ENCODE results near the gene MALSU1.
A peak's percentile ranks its signal among the peaks of the same experiment; 100 is the strongest.

MALSU1 gene

DNA sequence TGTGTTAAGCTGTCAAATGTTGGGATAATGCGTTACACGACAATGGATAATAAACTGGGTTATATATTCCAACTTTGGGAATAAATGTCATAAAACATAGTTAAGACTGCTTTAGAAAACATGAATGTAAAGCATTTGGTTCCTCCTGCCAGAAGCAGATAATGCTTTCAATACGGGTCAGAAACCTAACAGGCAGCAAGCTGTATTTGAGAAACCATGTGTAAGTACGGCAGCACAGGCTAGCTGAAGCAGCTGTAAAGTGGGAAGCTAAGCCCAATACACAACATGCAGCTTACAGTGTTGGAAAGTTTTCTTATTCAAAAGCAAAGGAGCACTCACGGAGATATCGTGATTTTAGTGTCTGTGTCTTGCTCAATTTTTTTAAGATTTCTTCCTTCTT is 46.5 kb downstream of the MALSU1 start:
- no peak for DNase-seq (ENCODE audit: low read depth in 1 of 2, low spot score in 1 of 2)
- no peak for TF ChIP-seq JUND (IDR thresholded peaks at IDR 0.05; ENCODE audit: low read depth)
- in situ Hi-C loops (cut with HindIII; ENCODE audit: low pct_unique_long_range_greater_than_20kb, low sequenced_read_pairs): no loop called here

DNA sequence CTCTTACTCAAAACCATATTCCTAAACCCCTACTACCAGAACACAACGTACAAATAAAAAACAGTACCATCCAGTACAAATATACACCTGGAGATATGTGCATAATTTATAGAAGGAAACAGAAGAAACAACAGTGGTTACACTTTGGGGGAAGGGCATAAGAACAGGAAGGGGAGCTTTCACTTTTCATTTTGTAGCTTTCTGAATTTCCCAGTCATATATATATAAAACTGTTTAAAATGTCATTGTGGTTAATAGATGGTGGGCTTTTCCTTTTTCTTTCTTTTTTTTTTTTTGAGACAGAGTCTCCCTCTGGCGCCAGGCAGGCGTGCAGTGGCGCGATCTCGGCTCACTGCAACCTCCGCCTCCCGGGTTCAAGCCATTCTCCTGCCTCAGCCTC is 47.2 kb downstream of the MALSU1 start:
- DNase-seq (ENCODE audit: low read depth in 1 of 2, low spot score in 1 of 2): no peak
- no peak for TF ChIP-seq JUND (IDR thresholded peaks at IDR 0.05; ENCODE audit: low read depth)

DNA sequence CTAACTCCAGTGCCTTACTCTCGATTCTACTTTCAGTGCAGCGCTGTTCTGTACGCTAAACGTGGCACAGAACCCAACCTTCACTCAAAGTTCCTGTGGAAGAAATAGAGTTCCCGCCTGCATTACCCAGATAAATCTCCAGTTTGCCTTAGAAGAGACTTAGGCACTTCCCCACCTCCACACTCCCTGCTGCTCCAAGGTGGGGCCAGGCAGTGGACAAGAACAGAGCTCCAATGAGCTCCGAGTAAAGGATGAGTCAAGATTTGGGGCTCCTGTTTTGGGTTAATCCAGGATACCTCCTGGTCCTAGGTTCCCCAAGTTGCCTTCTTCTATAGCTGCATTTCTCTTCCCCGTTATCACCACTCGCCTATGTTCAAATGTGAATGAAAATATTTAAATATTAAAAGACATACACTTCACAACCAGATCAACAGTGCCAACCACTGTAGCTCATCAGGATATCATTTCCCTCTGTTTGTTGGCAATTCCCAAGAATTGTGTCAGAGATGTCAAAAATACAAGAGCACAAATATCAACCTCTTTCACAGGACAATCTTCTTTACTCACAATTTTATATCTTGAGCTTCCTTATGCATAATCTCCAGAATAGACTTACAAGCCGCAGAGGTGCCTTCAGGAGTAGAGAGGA is 48.0 kb downstream of the MALSU1 start:
- TF ChIP-seq JUND (IDR thresholded peaks at IDR 0.05; ENCODE audit: low read depth): no peak
- in situ Hi-C loops (cut with HindIII; ENCODE audit: low pct_unique_long_range_greater_than_20kb, low sequenced_read_pairs): no loop called here
- no peak for DNase-seq (ENCODE audit: low read depth in 1 of 2, low spot score in 1 of 2)

More for the DNA sequence above, 47.2 kb downstream of the MALSU1 start:
- in situ Hi-C loops (cut with HindIII; ENCODE audit: low pct_unique_long_range_greater_than_20kb, low sequenced_read_pairs): no loop called here

DNA sequence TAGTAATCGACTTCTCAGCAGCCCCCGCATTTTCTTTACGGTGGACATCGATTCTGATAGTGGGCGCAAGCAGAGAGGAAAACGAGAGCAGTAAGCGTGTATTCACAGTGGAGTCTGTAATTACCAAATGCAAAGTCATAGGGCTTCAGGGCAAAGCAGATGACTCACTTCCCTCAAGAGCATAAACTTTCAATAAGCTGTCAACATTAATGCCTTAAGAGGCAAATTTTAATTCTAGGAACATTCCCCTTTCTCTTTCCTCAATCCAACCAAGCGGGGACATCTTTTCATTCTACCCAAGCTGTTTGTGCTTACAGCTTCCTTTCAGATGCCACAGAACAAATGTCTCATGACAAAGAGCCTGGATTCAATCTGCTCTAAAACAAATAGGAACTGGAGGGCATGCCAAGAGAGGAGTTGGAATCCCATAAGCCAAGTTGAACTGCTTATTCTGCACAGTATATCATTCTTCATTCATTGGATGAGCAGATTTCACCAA is 48.6 kb downstream of the MALSU1 start:
- no peak for TF ChIP-seq JUND (IDR thresholded peaks at IDR 0.05; ENCODE audit: low read depth)
- peak in 1 of 2 experiments; percentile 57 for DNase-seq (ENCODE audit: low read depth in 1 of 2, low spot score in 1 of 2)
- in situ Hi-C loops (cut with HindIII; ENCODE audit: low pct_unique_long_range_greater_than_20kb, low sequenced_read_pairs): no loop called here

DNA sequence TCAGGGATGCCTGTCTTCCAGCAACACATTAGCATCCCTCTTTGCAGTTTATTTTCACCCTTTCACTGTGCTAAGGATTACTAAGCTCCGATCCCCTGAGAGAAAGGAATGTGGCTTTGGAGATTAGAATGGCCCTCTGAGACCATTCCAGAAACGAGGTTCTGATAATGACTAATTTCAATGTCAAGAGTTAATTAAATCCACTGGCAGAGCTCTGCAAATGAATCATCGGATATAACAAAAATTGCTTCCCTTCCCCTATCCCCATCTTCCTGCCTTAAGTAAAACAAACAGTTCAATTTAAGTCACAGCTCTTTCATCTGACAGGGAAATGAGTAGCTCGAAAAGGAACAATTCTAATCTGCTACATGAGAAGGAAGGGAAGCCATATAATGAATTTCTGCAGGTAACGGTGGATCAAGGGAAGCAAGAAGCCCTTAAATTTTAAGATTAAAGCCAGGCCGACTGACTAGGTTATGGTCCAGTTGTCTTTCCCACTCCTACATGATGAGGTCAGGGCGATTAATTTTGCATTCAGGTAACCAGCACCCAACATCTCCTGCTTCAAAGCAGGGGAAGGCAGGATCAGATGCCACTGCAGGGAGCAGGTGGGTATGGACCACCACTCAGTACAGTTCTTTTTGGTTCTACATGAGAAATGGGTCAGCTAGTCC is 50.5 kb downstream of the MALSU1 start:
- in situ Hi-C loops (cut with HindIII; ENCODE audit: low pct_unique_long_range_greater_than_20kb, low sequenced_read_pairs): no loop called here
- DNase-seq (ENCODE audit: low read depth in 1 of 2, low spot score in 1 of 2): no peak

DNA sequence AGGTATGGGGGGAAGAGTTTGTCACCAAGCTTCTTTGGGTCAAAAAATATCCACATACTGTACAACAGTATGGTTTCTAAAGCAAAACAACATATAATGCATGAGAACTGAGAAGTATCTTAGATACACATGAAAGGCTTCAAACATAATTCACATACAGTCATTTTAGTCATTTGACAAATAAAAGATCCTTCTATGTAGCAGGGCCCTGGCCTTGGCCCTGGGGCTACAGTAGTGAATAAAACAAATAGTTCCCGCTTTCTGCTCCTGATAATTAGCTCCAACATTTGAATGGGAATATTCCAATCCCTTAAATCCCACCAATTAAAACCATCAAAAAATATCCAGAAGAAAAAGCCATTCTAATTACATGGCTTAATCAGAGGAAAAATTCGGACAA is 51.3 kb downstream of the MALSU1 start:
- in situ Hi-C loops (cut with HindIII; ENCODE audit: low pct_unique_long_range_greater_than_20kb, low sequenced_read_pairs): no loop called here
- no peak for TF ChIP-seq JUND (IDR thresholded peaks at IDR 0.05; ENCODE audit: low read depth)
- DNase-seq (ENCODE audit: low read depth in 1 of 2, low spot score in 1 of 2): no peak

More for the DNA sequence above, 50.5 kb downstream of the MALSU1 start:
- TF ChIP-seq JUND (IDR thresholded peaks at IDR 0.05; ENCODE audit: low read depth): no peak

DNA sequence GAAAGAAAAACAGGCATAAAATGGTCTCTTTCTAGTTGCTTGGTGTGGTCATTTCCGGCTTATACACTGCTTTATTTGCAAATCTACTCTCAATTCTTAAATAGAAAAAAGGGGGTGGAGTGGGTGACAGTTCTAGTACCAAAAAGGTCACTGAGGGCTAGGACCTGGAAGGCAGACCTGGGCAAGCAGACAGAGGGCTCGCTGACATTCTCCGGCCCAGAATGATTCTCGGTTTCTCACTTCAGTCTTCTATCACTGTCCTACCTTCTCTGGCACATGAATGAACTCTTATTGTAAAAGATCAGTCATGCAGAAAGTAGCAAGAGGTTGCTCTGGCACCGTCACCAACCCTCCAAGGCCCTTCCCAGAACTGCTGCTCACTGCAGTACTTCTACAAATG is 54.0 kb downstream of the MALSU1 start:
- in situ Hi-C loops (cut with HindIII; ENCODE audit: low pct_unique_long_range_greater_than_20kb, low sequenced_read_pairs): no loop called here
- DNase-seq (ENCODE audit: low read depth in 1 of 2, low spot score in 1 of 2): no peak
- TF ChIP-seq JUND (IDR thresholded peaks at IDR 0.05; ENCODE audit: low read depth): no peak

DNA sequence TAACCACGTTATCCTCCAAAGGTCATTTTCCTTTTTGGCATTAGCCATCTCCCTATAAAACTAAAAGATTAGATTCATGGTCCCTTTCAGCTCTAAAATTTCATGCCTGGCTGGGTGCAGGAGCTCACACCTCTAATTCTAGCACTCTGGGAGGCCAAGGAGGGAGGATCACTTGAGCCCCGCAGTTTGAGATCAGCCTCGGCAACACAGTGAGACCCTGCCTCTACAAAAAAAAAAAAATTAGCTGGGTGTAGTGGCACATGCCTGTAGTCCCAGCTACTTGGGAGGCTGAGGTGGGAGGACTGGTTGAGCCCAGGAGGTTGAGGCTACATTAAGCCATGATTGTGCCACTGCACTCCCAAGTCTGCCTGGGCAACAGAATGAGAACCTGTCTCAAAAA is 57.0 kb downstream of the MALSU1 start:
- in situ Hi-C loops (cut with HindIII; ENCODE audit: low pct_unique_long_range_greater_than_20kb, low sequenced_read_pairs): no loop called here
- TF ChIP-seq JUND (IDR thresholded peaks at IDR 0.05; ENCODE audit: low read depth): no peak

DNA sequence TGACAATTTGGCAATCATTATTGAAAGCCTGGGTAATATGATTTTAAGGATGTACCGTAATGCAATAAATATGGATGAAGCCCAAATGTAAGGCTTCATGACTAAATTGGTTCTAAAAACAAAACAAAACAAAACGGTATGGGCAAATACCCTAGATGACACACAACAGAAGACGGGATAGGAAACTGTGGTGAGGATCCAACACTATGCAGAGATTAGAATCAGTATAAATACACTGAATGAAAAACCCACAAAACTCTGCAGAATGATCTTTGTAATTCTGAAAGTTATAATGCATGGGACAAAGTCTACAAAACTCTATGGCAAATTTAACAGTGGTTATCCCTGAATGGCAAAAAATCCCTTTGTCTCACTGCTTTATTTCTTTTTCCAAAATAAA is 57.6 kb downstream of the MALSU1 start:
- peak in 1 of 2 experiments; percentile 11 for DNase-seq (ENCODE audit: low read depth in 1 of 2, low spot score in 1 of 2)
- in situ Hi-C loops (cut with HindIII; ENCODE audit: low pct_unique_long_range_greater_than_20kb, low sequenced_read_pairs): no loop called here
- no peak for TF ChIP-seq JUND (IDR thresholded peaks at IDR 0.05; ENCODE audit: low read depth)

More for the DNA sequence above, 57.0 kb downstream of the MALSU1 start:
- DNase-seq (ENCODE audit: low read depth in 1 of 2, low spot score in 1 of 2): no peak

DNA sequence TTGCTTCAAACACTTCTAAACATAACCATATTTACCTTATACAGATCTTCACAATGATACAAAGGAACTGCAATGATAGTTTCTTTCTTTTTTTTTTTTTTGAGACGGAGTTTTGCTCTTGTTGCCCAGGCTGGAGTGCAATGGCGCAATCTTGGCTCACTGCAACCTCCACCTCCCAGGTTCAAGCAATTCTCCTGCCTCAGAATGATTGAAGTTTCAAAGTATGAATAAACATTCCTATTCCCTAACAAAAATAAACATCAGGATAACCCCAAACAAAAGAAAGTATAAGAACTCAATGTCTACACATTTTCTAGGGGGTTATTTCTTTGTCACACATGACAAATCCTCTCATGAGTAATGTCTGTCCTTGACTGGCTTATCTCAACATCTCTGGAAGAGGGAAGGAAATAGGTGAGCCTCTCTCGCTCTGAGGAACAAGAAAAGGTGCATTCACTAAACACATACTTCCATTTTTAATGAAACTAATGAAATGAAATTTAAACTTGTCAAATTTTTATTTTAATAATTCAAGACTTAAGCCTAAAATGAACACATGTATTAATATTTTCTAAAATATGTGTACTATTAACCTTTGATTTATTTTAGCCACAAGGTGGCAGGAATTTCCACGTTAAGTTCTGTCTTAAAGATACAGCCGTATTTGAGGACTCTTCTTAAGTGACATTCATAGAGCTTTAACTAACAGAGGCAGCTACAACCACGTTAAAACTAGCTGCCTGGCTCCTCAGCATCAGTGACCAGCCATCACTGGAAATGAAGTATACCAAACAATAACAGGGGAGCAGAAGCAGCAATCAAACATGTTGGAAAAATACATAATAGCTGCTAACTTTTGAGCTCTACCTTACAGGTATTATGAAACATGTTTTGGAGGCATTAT is 58.3 kb downstream of the MALSU1 start:
- DNase-seq (ENCODE audit: low read depth in 1 of 2, low spot score in 1 of 2): peak; percentile 39 to 67
- in situ Hi-C loops (cut with HindIII; ENCODE audit: low pct_unique_long_range_greater_than_20kb, low sequenced_read_pairs): no loop called here

DNA sequence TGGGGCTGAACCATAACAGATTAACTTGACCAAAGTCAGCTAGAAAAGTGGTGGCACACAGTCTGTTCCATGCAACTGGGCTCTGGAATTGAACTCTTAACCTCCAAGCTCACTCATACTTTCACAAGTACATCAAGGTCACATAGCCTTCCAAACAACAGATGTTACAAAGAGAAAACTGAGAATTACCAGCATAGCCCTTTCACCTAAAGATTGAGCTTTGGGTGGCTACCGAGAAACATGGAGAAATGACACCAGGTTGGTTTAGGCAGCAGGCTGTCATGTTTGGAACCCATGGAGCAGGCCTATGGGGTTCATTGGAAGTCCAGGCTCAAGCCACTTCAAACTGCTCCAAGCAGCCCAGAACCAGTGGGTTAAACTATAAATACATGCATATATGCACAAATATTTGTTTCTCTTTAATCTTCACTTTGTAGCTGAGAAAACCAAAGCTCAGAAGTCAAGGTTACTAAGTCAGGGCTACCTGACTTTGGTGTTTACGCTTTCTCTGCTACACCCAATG is 59.1 kb downstream of the MALSU1 start:
- no peak for TF ChIP-seq JUND (IDR thresholded peaks at IDR 0.05; ENCODE audit: low read depth)
- in situ Hi-C loops (cut with HindIII; ENCODE audit: low pct_unique_long_range_greater_than_20kb, low sequenced_read_pairs): no loop called here
- no peak for DNase-seq (ENCODE audit: low read depth in 1 of 2, low spot score in 1 of 2)

More for the DNA sequence above, 58.3 kb downstream of the MALSU1 start:
- no peak for TF ChIP-seq JUND (IDR thresholded peaks at IDR 0.05; ENCODE audit: low read depth)
